GM18870 (cell line): ENCODE measurements around the gene SLC10A1.

Experiments used
- ATAC-seq: cut with Tn5 transposase; IDR thresholded peaks from one replicate; pipeline ENCODE4 v1.9.1; 2021; ENCODE audit warnings: moderate library complexity; ENCODE audit not compliant: unreplicated experiment

SLC10A1 gene

GRCh38 chr14:69808919-69809808 is 12.1 kb upstream of the SLC10A1 start:
- no peak for ATAC-seq

- no peak for ATAC-seq
These were observed 10.2 kb upstream of the SLC10A1 start for GRCh38 chr14:69807192-69807591.

DNA sequence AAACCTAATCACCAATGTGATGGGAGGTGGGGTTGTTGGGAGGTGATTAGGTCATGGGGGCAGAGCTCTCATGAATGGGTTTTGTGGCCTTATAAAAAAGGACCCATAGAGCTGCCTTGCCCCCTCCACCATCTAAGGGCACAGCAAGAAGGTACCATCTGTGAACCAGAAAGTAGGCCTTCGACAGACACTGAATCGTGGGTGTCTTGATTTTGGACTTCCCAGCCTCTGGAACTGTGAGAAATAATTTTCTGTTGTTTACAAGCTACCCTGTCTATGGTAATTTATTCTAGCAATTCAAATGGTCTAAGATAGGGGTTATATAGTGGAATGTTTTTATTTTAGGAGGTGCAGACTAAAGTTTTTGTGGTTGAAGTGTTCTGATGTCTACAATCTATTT is 7.9 kb upstream of the SLC10A1 start:
- ATAC-seq: no peak

DNA sequence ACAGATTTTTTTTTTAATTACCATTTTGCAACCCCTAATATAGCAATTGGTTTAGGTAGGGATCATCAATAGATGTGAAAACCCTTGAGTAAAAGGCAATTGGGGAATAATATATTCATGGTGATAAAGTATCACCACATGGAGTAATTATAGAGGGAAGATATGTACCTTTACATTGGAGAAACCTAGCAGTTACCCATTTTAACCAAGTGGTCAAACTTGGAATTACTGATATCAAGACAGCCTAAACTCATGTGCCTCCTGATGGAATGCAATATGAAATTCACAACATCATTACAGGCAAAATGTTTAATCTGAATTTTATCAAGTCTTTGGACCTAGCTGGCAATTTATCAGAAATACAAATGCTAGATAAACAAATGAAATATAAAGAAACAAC is 6.7 kb upstream of the SLC10A1 start:
- ATAC-seq: no peak

- ATAC-seq: no peak
These were observed 1.3 kb upstream of the SLC10A1 start for GRCh38 chr14:69798339-69798735.

GRCh38 chr14:69797573-69798338 is 715 bp upstream of the SLC10A1 start:
- no peak for ATAC-seq

DNA sequence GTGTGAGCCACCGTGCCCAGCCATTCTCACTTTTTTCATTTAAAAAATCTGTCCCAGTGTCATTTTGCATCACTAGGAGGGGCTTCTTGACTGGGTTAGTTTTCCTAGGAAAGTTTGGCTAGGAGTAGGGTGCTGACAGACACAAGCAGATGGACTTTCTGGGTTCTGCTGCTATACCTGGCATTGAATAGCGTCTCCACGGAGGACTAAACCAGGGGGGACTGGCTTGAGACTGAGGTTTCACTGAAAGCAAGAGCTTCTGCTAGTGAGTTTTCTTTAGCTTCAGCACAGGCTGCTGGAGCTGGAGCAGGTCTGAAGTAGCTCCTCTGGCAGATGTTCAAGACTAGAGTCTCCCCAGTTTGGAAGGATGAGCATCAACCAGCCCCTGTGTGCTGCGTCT is 1.4 kb downstream of the SLC10A1 start:
- ATAC-seq: no peak

DNA sequence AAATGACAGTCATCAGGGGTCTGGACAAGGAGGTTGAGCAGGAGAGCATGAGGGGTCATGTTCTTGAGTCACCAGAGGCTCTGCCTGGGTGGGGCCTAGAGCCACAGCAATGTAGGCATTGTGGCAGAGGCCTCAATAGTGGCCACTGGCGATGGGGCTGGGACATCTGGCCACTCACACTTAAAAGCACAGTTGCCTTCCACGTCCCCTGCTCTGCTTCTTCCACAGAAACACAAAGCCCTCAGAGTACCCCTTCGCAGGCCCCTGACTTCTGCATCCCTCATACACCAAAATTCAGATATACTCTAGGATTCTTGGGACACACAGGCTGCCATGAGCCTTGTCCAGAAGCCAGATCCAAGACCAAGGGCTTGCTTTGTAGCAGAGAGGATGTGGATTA is 2.2 kb downstream of the SLC10A1 start:
- ATAC-seq: no peak

DNA sequence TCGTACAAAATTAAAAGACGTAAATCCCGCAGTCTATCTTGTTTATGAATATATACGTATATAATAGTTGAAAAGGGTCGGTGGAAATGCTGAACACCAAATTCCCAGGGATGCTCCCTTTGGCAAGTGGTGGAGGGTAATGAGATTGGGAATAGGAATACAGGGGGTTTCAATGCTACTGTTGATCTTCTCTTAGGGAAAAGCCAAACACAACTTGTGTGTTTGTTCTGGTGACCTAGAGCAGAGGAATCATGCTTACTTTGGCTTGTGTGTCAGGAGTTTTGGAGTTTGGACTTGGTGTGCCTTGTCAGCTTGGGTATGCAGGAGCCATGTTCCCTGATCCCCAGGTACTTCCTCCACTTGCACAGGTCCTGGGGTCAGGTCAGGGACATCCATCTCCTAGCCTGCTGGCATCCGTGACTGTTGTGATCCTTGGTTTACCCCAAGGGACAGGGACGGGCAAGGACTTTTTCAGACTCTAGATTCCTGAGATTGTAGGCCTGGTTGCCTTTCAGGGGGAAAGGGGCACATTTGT is 4.1 kb downstream of the SLC10A1 start:
- ATAC-seq: no peak

- ATAC-seq: no peak
These were observed 7.9 kb downstream of the SLC10A1 start for GRCh38 chr14:69789118-69789640.

DNA sequence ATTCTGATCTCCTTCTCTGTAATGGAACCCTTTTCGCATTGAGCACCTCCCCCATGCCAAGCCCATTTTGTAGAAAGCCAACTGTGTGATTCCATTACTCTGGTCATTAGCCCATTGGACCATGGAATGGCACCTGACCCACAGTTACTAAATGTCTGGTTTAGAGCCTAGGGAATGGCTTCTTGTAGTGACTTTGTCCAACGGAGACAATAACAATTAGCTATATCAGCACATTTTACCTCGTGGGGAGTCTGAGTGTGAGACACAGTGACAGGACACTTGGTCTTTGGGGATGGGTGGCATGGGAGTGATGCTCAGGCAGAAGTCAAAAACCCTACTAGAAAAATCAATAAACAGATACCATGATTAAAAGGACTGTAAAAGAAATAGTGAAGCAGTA is 10.4 kb downstream of the SLC10A1 start:
- ATAC-seq: no peak

DNA sequence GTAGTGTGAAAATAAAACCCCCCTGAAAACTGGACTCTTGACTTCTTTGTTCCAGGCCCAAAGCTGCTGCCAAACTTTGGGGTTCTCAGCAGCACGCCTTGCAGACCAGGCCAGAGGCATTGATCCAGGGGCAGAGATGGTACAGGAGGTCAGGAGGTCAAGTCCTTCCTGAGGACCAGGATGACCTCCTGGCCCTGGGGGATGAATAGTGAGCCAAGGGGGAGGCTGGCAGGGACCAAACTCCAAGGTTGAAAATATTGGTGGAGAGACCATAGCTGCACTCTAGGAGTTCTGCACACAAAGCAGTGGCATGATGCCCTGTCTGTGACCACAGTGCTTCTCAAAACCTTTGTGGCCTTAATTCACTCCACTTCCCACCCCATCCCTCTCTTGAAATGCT is 12.1 kb downstream of the SLC10A1 start:
- ATAC-seq: no peak

DNA sequence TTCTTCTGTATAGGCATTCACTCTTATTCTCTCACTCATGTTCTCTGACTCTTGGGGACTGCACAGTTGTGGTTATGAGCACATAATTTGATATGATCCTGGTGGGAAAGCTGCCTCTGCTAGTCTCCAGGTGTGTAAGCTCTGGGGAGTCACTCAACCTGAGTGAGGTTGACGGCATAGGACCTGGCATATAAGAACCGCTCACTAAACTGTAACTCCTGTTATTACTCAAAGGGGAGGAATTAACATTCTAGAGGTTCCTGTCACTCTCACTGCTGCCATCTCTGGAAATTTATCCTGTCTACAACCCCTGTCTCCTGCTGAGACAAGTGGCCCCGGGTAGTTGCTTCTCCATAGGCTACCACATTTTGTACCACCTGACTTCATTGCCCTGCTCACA is 16.1 kb downstream of the SLC10A1 start:
- ATAC-seq: no peak

DNA sequence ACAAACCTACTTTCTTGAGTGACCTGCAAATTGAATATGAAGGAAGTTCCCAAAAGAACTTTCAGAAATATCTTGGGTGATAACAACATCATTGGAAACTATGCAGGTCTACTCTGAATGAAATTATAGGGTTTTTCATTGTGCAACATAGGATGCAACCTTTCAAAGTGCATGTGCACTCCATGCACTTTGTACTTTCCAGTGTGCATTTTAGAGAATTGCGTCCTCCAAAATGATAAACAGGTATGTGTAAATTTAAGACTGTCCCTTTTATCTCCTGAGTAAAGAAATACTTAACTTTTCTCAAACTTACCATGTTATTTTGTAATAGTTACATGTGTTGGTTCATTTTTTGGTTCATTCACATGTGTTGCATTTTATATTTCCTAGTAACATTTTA is 16.9 kb downstream of the SLC10A1 start:
- ATAC-seq: no peak

DNA sequence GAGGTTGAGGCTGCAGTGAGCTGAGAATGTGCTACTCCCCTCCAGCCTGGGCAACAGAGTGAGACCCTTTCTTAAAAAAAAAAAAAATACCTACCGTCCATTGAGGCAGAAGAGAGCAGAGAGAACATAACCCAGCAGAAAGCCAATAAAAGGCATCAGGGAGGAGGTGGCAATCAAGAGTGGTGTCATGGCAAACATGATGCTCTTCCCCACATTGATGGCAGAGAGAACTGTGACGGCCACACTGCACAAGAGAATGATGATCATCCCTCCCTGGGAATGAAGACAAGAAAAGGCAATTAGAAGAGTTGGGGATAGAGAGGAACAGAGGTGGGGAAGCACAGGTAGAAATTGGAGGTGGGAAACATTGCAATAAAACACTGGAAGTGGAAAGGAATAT is 18.0 kb downstream of the SLC10A1 start:
- no peak for ATAC-seq

GRCh38 chr14:69776875-69777453 is 20.1 kb downstream of the SLC10A1 start:
- ATAC-seq: no peak

DNA sequence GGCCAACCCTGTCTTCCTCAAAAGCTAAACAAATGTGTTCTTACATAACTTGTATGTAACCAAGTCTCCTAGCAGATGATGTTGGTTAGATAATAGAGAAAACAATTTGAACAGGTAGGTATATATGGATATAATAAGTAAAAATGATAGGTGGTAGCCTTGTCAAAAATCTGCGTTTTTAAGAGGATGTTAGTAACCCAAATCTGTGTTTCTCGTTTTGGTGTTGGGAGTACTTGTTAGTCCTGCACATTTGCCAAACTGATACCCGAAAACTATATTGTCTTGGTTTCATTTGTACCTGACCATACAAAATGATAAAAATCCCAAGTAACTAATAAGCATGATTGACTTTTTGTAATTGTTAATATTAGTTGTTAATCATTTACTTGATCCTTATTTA is 22.0 kb downstream of the SLC10A1 start:
- ATAC-seq: no peak

DNA sequence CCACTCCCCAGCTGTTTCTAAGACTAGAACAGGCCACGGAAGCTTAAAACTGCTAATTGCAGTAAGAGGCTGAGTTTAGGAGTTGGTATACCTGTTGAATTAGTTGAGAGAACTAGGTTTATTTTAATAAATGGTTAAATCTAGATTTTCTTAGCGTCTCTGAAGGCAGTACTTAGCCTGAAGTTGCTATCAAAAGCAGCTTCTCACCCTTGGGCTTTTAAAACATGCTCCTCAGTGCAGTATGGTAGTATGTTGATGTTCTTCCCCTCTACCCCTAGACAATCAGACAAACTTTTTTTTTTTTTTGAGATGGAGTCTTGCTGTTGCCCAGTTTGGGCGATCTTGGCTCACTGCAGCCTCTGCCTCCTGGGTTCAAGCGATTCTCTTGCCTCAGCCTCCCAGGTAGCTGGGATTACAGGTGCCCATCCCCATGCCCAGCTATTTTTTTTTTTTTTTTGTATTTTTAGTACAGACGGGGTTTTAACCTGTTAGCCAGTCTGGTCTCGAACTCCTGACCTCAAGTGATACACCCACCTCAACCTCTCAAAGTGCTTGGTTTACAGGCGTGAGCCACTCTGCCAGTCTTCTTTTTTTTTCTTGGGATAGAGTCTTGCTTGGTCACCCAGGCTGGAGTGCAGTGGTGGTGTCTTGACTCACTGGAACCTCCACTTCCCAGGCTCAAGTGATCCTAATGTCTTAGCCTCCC is 23.3 kb downstream of the SLC10A1 start:
- no peak for ATAC-seq

GRCh38 chr14:69772082-69773017 is 24.7 kb downstream of the SLC10A1 start:
- no peak for ATAC-seq

DNA sequence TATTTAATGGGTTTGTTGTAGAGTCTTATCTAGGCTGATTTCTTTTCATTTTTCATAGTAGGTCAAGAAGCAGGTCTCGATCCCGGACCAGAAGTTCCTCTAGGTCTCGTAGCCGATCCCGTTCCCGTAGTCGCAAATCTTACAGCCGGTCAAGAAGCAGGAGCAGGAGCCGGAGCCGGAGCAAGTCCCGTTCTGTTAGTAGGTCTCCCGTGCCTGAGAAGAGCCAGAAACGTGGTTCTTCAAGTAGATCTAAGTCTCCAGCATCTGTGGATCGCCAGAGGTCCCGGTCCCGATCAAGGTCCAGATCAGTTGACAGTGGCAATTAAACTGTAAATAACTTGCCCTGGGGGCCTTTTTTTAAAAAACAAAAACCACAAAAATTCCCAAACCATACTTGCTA is 25.9 kb downstream of the SLC10A1 start:
- ATAC-seq: no peak
